Type B pancreatic cell (in vitro differentiated cells): ENCODE results near the gene AMDHD2. TPM values are rescaled to one million over a fixed set of nuclear protein-coding genes. Genes with fewer than 3 reads are reported as not detected.

Source experiments
- DNase-seq: peaks from one replicate; pipeline ENCODE4 v3.0.0; 2021; ENCODE audit warnings: mixed read lengths; ENCODE audit not compliant: unreplicated experiment; ENCODE audit errors: extremely low spot score
- H3K27ac Mint-ChIP-seq: 2 replicates; pipeline ENCODE4 v1.8.0; 2021; ENCODE audit warnings: mild to moderate bottlenecking, mixed read lengths
- H3K27me3 Mint-ChIP-seq: 2 replicates; pipeline ENCODE4 v1.8.0; 2021; ENCODE audit warnings: mixed read lengths
- H3K36me3 Mint-ChIP-seq: 2 replicates; pipeline ENCODE4 v1.8.0; 2021; ENCODE audit warnings: mixed read lengths
- H3K4me1 Mint-ChIP-seq: one replicate; pipeline ENCODE4 v1.8.0; 2021; ENCODE audit warnings: mixed read lengths; ENCODE audit not compliant: unreplicated experiment
- H3K4me3 Mint-ChIP-seq: 2 replicates; pipeline ENCODE4 v1.8.0; 2021; ENCODE audit warnings: mild to moderate bottlenecking, mixed read lengths
- H3K9me3 Mint-ChIP-seq: 2 replicates; pipeline ENCODE4 v1.8.0; 2021; ENCODE audit warnings: mixed read lengths
- long read RNA-seq: library from polyadenylated mRNA; unstranded; transcript quantifications from one replicate; pipeline ENCODE4 v2.0.0, GENCODE V29; 2020
- total RNA-seq: library from RNA; stranded (reverse); gene quantifications from 2 replicates; pipeline ENCODE4 v1.2.1, GENCODE V29; 2021; ENCODE audit warnings: low replicate concordance
- TF ChIP-seq, protein P1 (sequence below): fragments of 200-600 bp; sonication (generic); conservative IDR thresholded peaks from 2 replicates; pipeline ENCODE4 v1.5.0; 2021; ENCODE audit warnings: antibody characterized with exemption, mild to moderate bottlenecking

The AMDHD2 gene, protein sequence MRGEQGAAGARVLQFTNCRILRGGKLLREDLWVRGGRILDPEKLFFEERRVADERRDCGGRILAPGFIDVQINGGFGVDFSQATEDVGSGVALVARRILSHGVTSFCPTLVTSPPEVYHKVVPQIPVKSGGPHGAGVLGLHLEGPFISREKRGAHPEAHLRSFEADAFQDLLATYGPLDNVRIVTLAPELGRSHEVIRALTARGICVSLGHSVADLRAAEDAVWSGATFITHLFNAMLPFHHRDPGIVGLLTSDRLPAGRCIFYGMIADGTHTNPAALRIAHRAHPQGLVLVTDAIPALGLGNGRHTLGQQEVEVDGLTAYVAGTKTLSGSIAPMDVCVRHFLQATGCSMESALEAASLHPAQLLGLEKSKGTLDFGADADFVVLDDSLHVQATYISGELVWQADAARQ
- total RNA-seq = 46.1 and 61.8 TPM in 2 replicates
- long read RNA-seq, transcript AMDHD2-201 (11 exons, 1,459 nt) = major isoform, 8 of 18 reads
- long read RNA-seq, partial matches to known transcripts = 0 of 18 reads
- long read RNA-seq, other reads (novel, unspliced or antisense) = 3 of 18 reads

DNA sequence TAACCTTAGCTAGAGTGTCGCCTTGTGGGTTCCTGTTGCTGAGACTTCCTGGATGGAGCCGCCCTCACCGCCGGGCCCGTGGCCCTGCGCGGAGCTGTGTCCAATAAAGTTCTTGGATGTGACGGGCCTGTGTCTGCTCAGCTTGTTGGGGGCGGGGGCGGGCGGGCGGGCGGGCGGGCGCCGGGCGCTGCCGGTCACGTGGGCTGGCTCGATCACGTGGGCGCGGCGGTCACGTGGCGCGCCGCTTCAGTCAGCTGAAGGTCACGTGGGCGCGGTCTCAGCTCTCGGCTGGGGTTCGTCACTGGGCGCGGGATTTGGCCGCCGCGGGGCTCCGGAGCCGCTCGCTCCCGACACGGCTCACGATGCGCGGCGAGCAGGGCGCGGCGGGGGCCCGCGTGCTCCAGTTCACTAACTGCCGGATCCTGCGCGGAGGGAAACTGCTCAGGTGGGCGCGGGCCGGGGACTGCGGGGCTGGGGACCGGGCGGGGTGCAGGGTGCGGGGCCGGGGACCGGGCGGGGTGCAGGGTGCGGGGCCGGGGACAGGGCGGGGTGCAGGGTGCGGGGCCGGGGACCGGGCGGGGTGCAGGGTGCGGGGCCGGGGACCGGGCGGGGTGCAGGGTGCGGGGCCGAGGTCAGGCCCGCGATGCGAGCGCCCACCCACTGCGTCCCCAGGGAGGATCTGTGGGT lies at the start of gene AMDHD2:
AMDHD2 (plus strand) TSS at position 275 of the 687 bp plus-strand sequence; CDS start at position 363, 88 bp downstream.
- Mint-ChIP-seq H3K36me3 (peaks cover 8% of the 10 kb centered on the region), H3K4me3 (peak within 1 kb of the TSS; percentile 97), H3K9me3 (no peaks in the 10 kb centered on the region), H3K27me3 (no peaks in the 10 kb centered on the region), H3K27ac (peak within 1 kb of the TSS; percentile 99), H3K4me1 (peaks cover 35% of the 10 kb centered on the region)
- DNase-seq = peak; percentile 93
- TF ChIP-seq, protein P1, sequence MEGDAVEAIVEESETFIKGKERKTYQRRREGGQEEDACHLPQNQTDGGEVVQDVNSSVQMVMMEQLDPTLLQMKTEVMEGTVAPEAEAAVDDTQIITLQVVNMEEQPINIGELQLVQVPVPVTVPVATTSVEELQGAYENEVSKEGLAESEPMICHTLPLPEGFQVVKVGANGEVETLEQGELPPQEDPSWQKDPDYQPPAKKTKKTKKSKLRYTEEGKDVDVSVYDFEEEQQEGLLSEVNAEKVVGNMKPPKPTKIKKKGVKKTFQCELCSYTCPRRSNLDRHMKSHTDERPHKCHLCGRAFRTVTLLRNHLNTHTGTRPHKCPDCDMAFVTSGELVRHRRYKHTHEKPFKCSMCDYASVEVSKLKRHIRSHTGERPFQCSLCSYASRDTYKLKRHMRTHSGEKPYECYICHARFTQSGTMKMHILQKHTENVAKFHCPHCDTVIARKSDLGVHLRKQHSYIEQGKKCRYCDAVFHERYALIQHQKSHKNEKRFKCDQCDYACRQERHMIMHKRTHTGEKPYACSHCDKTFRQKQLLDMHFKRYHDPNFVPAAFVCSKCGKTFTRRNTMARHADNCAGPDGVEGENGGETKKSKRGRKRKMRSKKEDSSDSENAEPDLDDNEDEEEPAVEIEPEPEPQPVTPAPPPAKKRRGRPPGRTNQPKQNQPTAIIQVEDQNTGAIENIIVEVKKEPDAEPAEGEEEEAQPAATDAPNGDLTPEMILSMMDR = no peak

DNA sequence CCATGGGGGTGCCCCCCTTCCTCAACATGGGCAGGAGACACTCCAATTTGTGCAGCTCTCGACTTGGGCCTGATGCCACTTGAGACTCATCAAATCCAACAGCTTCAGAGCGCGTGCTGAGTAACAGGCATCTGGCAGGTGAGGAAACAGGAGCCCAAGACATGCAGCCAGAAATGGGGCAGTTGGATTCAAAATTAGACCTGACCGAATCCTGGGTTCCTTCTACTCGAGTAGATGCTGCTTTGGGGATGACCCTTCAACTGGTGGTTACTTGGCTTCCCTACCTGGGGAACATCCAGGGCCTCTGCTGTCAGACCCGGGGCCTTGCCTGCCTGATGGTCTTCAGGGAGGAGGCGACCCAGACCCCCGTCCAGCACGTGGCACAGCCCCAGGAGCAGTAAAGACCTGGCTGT lies 49.6 kb upstream of the AMDHD2 start:
- Mint-ChIP-seq H3K4me1 (peaks cover 10% of the 10 kb centered on the region), H3K36me3 (no peaks in the 10 kb centered on the region), H3K4me3 (peak overlapping the region; percentile 67), H3K27me3 (peaks cover 9% of the 10 kb centered on the region), H3K9me3 (no peaks in the 10 kb centered on the region), H3K27ac (no peak overlapping the region)
- TF ChIP-seq, protein P1 = no peak
- DNase-seq = no peak

DNA sequence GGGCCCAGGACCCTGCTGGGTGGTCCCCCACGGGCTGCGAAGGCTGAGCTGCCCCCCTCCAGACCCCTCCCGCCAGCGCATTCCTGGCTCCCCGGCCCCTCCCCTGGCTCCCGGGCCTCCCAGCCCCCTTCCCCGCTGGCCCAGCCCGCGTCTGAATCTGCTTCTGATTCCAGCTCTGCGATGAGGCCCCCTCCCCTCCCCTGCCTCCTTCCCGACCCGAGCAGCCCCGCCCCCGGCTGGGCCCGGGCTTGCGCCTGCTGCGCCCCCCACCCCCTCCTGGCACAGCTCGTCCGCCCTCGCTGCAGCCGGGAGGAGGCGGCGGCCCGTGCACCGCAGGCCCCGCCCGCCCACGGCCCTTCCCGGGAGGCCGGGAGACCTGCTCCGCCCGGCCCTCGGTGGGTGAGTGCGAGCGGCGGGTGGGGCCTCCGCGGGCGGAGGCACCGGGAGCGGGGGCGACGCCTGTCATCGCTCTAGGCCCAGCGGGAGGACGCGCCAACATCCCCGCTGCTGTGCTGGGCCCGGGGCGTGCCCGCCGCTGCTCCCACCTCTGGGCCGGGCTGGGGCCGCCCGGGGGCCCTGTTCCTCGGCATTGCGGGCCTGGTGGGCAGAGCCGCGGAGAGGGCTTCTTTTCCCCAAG lies 49.0 kb upstream of the AMDHD2 start, which contains the start of gene NTN3:
NTN3 (plus strand) TSS at position 282 of the 637 bp plus-strand sequence. CDS start 405 bp downstream, outside the sequence.
- peaks cover 12% of the 10 kb centered on the region for H3K4me1 Mint-ChIP-seq
- no peak for DNase-seq
- peaks cover 9% of the 10 kb centered on the region for H3K27me3 Mint-ChIP-seq
- H3K4me3 Mint-ChIP-seq = peak within 1 kb of the TSS; percentile 67
- TF ChIP-seq, protein P1 = no peak
- no peaks in the 10 kb centered on the region for H3K9me3 Mint-ChIP-seq
- H3K27ac Mint-ChIP-seq = no peak within 1 kb of the TSS
- no peaks in the 10 kb centered on the region for H3K36me3 Mint-ChIP-seq

DNA sequence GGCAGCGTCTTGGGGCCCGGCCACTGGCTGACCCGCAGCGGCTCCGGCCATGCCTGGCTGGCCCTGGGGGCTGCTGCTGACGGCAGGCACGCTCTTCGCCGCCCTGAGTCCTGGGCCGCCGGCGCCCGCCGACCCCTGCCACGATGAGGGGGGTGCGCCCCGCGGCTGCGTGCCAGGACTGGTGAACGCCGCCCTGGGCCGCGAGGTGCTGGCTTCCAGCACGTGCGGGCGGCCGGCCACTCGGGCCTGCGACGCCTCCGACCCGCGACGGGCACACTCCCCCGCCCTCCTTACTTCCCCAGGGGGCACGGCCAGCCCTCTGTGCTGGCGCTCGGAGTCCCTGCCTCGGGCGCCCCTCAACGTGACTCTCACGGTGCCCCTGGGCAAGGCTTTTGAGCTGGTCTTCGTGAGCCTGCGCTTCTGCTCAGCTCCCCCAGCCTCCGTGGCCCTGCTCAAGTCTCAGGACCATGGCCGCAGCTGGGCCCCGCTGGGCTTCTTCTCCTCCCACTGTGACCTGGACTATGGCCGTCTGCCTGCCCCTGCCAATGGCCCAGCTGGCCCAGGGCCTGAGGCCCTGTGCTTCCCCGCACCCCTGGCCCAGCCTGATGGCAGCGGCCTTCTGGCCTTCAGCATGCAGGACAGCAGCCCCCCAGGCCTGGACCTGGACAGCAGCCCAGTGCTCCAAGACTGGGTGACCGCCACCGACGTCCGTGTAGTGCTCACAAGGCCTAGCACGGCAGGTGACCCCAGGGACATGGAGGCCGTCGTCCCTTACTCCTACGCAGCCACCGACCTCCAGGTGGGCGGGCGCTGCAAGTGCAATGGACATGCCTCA lies 48.3 kb upstream of the AMDHD2 start:
- no peaks in the 10 kb centered on the region for H3K36me3 Mint-ChIP-seq
- DNase-seq = no peak
- H3K4me3 Mint-ChIP-seq = no peak overlapping the region
- H3K4me1 Mint-ChIP-seq = peaks cover 17% of the 10 kb centered on the region
- peaks cover 9% of the 10 kb centered on the region for H3K27me3 Mint-ChIP-seq
- H3K9me3 Mint-ChIP-seq = no peaks in the 10 kb centered on the region
- no peak overlapping the region for H3K27ac Mint-ChIP-seq
- TF ChIP-seq, protein P1 = no peak

DNA sequence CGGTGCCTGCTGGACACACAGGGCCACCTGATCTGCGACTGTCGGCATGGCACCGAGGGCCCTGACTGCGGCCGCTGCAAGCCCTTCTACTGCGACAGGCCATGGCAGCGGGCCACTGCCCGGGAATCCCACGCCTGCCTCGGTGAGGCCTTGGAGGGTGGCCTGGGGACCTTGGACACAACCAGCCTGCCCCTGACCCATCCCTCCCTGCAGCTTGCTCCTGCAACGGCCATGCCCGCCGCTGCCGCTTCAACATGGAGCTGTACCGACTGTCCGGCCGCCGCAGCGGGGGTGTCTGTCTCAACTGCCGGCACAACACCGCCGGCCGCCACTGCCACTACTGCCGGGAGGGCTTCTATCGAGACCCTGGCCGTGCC lies 47.7 kb upstream of the AMDHD2 start:
- Mint-ChIP-seq H3K27me3 (peaks cover 9% of the 10 kb centered on the region), H3K36me3 (peaks cover under 1% of the 10 kb centered on the region), H3K27ac (no peak overlapping the region), H3K4me3 (peak overlapping the region; percentile 86), H3K9me3 (no peaks in the 10 kb centered on the region), H3K4me1 (peaks cover 20% of the 10 kb centered on the region)
- no peak for DNase-seq
- TF ChIP-seq, protein P1 = no peak
